Glomerular visceral epithelial cell (primary cell): ENCODE measurements around the gene DHRS11.
A peak's percentile ranks its signal among the peaks of the same experiment; 100 is the strongest.

Experiments
- DNase-seq: peaks from one replicate; pipeline ENCODE4 v3.0.0-alpha.2; 2016; ENCODE audit errors: extremely low spot score

Gene DHRS11, protein sequence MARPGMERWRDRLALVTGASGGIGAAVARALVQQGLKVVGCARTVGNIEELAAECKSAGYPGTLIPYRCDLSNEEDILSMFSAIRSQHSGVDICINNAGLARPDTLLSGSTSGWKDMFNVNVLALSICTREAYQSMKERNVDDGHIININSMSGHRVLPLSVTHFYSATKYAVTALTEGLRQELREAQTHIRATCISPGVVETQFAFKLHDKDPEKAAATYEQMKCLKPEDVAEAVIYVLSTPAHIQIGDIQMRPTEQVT

DNA sequence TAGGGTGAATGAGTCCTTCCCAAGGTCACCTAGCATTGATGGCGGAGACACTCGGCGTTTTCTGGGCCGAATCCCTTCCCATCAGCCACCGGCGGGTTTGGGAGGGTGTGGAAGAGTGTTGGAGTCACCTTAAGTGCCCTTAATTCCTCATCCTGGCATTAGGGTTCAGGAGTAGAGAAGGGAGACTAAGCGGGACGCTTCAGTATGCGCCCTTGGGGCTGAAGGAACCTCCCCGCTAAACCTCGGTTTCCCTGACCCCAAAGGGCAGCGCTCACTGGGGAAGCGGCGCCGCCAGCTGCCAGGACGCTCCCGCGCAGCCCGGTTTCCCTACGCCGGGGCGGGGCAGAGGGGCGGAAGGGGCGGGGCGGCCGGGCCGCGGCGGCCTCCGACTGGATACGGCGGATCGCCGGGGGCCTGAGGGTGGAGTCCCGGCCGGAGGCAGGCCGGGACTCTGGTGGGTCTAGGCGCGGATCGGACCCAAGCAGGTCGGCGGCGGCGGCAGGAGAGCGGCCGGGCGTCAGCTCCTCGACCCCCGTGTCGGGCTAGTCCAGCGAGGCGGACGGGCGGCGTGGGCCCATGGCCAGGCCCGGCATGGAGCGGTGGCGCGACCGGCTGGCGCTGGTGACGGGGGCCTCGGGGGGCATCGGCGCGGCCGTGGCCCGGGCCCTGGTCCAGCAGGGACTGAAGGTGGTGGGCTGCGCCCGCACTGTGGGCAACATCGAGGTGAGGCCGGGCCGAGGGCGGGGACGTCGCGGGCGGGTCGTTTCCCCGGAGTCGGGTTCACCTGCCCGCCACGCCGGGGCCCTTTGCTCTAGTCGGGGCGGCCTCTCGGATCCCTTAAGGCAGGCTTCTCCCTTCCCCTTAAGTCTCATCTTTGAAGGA lies at the start of gene DHRS11:
Gene DHRS11, plus strand, starts transcription at position 446 of the 882 bp plus-strand sequence. Its CDS starts 131 bp downstream, at position 577.
- peak; percentile 85 for DNase-seq

DNA sequence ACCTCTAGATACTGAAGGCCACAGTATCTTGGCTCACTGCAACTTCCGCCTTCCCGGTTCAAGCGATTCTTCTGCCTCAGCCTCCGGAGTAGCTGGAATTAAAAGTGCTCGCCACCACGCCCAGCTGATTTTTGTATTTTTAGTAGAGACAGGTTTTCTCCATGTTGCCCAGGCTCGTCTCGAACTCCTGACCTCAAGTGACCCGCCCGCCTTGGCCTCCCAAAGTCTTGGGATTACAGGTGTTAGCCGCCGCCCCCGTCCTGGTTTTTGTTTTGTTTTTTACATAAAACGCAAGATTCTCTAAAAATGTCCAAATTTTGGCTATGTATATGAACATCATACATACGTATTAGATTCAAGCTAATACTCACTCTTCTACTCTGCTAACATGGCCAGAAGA lies 48.9 kb upstream of the DHRS11 start:
- no peak for DNase-seq

DNA sequence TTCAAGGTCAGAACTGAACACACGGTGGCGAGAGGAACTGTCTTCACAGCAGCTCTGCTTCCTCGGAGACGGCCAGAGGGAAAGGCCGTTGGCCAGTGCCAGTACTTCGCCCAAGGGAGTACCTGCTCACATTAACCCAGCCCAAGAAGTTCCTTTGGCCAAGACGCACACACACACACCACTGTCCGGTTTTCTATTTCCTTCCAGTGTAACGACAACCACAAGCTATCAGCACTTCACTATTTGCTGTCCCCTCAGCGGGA lies 47.7 kb upstream of the DHRS11 start:
- DNase-seq = peak; percentile 61

DNA sequence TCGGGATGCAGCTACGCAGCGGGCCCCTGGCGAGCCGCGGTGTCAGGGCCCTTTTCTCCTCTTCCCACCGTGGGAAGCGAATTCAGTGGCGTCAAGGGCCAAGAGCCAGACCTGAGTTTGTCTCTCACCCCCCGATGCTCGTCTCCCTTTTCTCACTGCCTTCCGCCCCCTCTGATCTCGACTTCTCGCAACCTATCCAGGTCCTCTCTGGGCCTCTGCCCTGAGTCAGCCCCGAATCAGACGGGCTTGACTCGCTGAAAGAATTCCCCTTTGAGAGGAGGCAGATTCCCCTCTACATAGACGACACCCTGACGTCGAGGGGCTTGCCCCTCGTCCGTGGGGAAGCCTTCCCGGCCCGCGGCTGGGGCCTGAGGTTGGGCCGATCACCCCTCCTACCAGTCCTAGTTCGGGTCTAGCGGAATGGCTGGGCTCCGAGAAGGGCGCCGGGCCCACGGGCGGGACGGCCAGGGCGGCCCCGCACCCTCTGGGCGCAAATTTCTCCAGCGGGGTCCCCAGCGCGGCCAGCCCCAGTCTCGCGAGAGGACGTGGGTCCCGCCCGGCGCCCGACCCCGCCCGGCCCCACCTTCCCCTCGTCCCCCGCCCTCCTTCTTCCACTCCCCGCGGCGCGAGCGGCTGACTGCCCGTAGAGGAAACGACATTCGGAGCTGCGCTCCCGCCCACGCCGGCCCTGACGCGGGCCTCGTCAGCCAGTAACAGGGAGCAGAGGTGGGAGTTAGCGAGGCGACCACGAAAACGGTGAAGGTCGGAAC lies 47.2 kb upstream of the DHRS11 start, which contains the start of gene GGNBP2:
Gene GGNBP2, plus strand, starts transcription at position 613 of the 770 bp plus-strand sequence. CDS start 806 bp downstream, outside the sequence.
- DNase-seq = peak; percentile 94

DNA sequence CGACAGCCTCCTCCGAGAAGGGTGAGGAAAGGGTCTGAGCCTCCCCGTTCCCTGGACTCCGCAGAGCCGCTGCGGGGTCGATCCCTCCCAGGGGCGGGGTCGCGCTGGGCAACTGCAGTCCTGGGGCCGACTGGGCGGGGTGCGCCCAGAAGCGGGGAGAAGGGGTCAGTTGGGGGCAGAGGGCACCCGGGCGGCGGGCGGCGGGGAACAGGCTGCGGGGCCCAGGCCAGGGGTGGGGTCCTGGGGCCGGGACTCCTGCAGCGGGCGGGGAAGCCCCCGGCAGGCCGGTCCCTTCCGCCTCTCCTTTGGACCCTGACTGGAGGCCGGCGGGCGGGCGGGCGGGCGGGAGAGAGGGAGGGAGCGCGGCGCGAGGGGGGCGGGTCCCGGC lies 46.6 kb upstream of the DHRS11 start:
- DNase-seq = no peak

DNA sequence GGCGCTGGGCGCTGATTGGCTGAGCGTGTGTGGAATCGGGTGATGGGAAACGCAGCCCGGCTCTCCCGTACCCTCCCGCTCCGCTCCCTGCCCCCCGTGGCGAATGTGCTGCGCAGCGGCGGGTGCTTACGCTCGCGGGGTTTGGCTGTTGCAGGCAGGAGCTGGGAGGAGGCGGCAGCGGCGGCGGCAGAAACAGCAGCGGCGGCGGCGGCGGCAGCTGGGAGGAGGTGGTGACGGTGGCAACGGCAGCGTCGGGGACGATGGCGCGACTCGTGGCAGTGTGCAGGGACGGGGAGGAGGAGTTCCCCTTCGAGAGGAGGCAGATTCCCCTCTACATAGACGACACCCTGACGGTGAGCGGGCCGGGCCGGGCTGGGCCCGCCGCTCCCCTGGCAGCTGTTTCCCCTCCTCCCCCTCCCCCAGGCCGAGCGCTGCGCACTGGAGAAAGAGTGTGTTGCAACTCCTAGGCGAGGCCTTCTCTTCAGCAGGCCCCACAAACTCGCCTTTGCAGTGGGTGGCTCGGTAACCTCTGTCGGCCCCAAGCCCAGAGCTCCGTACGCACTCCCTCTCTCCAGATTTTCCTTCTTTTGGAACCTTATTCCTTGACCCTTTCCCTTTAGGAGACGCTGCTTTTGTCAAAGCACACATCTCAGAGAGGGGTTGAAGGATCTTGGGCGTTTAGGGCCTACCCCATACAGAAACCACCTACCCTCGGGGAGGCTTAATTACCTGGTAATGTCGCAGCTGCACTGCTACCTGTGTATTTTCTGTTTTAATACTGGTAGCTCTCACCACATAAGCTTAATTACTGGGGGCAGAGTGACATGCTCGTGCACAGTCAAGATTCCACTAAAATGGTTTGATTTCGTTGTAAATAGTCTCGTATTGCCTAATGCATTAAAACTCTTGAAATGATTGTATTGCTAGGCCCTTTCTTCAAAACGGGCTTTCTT lies 45.9 kb upstream of the DHRS11 start:
- peak; percentile 98 for DNase-seq

DNA sequence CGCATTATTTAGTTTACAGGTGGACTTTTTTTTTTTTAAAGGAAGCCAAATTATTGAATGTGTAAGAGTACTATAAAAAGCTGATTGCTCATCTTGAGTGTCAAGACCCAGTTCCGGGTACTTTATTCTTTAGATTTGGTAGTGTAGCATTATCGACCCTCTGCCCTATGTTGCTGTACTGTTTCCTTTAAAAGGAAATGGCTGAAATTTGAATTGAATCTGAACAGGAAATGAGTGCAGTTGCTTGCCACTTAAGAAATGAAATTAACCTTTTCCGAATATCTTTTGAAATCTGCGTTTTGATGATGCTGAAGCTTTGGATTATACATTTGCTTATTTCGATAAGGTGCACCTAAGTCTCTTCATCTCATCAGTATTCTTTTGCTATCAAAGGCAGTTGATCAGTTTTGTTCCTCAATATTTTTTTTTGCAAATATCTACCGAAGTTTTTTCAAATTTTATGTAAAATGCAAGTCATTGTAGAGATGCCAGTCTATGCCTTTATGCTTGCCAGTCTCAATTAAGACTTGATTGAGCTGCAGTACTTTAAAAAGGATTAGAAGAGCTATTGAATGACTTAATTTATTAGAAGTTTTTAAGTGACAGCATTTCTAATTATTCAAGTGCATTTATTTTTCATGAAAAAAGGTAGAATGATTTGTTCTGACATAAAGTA lies 45.1 kb upstream of the DHRS11 start:
- DNase-seq = no peak

DNA sequence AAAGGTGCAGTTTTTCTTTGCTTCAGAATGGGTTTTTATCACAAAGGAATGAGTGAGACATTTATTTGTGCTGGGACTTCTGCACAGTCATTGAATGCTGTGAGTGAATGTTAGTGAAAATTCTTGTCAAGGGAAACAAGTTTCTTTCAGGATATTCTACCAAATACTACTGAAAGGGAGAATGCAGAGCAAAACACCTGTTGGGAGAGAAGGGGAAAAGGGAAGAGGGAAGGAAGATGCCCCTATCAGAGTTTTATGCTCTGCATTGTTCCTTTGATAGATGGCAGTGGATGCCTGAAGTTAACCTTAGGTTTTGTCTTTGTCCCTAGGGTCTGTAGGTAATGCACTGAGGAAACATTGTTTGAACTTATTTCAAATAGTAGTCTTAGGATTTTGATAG lies 43.9 kb upstream of the DHRS11 start:
- no peak for DNase-seq

DNA sequence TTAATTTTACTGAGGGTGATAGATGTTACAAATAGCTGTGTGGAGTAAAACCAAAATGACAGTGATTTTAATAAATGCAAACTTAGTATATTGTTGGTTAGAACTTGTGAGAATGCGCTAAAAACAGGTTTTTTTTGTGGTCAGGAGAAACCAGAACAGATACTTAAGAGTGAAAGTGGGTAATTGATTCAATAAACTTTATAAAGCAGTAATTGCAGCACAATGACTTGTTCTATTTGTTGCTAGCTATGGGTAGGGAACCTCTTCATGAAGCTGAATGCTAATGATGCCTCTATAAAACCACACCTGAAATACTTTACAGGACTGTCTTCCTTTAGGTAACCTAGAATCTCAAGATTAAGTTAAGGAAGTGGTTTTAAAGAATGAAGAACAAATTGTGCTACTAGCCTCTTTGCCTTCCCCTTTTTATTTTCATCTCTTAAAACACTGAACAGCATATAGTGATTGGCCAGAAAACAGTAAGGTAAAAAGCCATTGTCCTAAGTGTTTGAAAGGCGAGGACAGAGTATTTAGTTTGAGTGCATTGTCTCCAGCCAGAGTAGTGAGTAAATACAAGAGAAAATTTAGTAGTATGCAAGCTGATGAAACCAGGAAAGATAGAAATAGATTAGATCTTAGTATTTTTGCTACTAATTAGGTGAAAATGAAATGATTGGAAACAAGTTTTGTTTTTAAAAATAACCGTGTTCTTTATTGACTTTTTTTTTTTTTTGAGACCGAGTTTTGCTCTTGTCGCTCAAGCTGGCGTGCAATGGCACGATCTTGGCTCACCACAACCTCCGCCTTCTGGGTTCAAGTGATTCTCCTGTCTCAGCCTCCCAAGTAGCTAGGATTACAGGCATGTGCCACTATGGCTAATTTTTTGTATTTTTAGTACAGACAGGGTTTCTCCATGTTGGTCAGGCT lies 40.9 kb upstream of the DHRS11 start:
- no peak for DNase-seq

DNA sequence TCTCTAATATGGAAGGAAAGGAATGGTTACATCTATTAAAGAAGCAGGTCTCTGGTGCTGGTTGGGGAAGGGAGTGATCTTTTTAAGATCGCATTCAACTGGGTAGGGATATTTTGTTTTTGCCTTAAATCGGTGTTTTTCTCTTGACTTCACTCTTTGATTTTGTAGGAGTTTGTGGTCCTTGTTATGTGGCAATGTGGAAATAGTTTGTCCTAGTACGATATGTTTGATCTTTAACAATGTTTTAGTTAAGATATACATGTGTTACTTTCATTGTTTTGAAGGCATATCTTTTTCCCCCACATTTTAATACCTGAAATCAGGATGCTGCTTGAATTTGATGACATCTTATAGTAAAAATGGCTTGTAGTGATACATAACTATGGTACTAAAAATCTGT lies 38.2 kb upstream of the DHRS11 start:
- DNase-seq = no peak

DNA sequence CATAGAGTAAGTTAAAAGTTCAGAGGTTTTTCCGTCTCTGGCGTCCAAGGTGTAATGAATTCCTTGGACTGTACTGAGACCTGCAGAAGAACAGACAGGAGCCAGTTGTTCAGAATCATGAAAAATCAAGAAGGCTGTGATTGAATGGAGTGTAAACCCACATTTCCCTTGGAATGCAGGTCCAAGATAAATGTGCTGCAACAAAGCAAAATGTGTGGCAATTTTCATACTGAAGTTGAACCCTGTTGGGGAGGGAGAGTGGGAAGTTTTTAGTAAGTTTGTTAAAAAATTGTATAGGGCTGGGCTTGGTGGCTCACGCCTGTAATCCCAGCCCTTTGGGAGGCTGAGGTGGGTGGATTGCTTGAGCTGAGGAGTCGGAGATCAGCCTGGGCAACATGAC lies 25.6 kb upstream of the DHRS11 start:
- no peak for DNase-seq

DNA sequence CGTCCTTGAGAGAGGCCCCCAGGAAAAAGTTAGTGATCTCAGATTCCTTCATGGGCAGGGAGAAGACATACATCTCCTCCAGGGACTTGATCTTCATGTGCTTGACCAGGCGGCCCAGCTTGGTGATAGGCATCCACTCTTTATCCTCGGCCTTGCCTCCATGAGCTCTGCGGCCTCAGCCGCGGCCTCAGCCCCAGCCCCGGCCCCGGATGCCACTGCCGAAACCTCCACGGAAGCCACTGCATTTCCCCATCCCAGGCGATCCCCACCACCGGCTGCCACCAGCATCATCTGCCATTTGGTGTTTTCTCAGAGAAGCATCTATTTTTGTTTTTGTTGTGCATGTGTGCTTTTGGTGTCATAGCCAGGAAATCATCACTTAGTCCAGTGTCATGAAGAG lies 16.7 kb upstream of the DHRS11 start:
- no peak for DNase-seq

DNA sequence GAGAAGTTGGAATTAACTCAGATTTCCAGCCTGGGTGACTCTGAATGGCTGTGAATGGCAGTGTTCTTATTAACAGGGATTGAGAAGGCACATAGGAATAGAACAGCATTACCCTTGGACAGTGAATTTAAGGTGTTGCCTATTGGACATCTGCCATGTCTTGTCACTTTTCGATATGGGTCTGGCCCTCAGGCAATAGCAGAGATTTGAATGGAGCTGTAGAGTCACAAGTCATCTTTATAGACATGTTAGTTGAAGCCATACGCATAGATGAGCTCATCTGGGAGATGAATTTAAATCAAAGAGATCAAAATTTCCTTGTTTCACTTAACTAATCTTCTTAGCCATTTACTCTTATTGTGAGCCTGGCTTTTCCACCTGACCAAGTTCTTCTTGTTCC lies 14.9 kb upstream of the DHRS11 start:
- DNase-seq = no peak

DNA sequence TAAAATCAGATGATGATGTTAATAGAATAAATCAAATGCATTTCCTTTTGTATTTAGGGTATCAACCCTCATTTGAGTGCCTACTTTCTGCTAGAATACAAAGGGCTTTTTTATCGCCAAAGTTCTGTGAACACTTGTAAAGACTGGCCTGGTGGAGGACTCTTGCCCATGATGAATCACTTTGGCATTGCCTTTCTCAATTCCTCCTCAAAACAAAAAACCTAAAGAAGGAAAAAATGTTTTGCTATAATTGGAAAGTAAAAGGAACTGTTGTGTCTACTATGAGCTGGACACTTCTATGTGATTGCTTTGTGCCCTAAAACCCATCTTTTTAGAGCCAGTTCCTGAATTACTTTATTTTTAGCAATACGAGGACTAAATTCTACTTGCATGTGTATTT lies 13.0 kb upstream of the DHRS11 start:
- no peak for DNase-seq

DNA sequence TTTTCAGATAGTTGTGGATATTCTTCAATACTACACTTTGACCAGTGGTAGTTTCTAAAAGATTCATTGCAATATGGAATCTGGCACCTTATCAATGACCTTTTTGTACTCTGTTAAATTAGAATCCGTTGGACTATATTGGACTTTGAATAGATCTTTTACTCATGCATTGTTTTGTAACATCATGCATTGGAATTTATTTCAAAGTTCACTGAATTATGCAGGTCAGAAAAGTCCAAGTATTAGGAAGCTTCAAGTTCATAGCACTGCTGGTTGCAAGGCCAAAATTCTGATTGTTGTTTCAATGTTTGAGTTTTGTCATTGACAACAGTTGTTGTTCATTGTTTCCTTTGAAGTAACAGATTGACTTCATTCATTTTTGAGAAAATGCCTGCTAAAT lies 7.9 kb upstream of the DHRS11 start:
- DNase-seq = no peak

DNA sequence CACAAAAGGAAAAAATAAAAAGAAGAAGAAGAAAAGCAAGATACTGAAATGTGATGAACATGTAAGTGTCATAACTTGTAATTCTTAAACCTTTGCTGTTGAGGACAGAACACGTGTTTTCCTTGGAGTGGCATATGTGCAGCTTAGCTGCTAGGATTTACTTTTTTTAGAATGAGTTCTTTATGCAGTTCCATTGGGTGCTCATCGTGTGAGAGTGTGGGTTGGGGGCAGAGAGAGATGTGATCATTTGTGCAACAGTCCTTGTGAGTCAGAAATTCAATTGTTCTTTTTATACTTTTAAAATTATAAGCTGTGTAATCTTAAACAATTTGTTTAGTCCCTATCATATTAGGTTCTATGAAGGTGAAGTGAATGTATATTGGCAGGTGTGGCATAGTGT lies 5.5 kb upstream of the DHRS11 start:
- DNase-seq = no peak

DNA sequence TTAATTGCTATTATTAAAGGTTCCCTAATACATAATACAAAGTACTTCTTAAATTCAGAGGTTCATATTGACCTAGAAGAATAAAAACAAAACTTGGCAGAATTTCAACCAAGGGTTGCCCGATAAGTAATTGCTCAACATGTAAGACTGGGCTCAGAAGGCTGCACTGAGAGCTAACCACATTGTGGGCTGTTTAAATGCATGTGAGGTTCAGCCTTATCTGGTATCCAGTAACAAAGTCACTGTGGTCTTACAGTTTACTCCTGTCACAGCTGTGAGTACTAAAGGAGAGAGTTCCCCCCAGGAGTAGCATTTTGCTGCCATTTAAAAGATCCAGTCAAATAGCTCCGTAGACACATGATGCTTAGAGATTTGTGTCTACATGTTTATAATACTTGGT lies 1.6 kb upstream of the DHRS11 start:
- DNase-seq = peak; percentile 35

DNA sequence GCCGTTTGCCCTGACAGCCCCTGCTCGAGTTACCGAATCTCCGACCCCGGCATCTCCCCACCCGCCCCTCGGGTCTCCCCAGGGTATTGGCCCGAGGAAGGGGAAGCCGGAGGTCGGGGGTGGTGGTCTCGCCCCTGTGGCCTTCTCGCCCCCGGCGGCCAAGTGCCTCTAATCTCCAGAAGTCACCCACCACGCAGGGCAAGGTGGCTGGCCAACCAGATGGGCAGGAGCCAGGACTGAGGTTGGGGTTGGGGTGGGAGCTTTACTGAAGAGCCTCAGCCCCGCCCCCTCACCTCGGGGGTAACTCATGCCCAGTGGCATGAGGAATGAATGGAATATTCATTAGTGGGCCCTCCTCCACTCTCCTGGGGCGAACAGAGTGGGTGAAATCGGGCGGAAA lies 637 bp downstream of the DHRS11 start:
- peak; percentile 82 for DNase-seq

DNA sequence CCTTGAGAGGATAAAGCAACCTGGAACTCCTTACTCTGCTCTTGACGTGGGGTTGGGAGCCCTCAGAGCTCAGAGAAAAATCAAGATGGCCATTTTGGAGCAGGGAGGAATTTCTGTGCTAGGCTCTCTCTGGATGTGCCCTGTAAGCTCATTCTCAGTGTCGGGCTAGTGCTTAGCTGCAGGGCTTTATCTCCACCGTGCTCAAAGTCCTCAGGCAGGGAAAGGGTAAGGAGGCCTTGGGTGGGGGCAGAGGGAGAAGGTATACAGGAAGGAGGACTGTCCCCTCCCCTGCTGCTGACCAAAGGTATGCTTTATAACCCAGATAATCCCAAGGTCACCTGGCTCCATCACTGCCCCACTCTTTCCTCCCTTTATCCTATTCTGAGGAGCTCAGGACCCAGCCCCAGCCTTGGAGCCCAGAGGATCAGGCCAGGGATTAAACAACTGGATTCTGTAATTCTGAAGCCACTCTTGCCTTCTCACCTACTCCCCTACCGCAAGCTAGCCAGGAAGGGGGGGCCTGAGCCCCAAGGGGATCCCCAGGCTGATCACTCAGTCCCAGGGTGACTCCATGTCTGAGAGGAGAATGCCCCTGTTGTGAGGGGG lies 1.1 kb downstream of the DHRS11 start:
- no peak for DNase-seq
